CD14-positive monocyte (primary cell): ENCODE measurements around the gene TGDS. TPM values are rescaled to one million over a fixed set of nuclear protein-coding genes. Genes with fewer than 3 reads are reported as not detected.

Experiments used
- DNase-seq, 3 donors: peaks; one replicate each; pipeline ENCODE4 v3.0.0-alpha.2; 2011 to 2022
- H2AFZ ChIP-seq: 2 replicates; pipeline ENCODE4 v1.6.0; 2012; ENCODE audit warnings: mild to moderate bottlenecking, low read depth, low read length, inconsistent platforms; ENCODE audit not compliant: insufficient read depth, poor library complexity, severe bottlenecking
- H3K27ac ChIP-seq, 2 donors: 1 replicate in 1 of 2; 2 replicates in 1 of 2; pipeline ENCODE4 v1.5.1; 2012 to 2013; ENCODE audit warnings: low read length in 2 of 2, control low read depth in 1 of 2, inconsistent platforms in 1 of 2, low read depth in 1 of 2, mild to moderate bottlenecking in 1 of 2
- H3K27me3 ChIP-seq, 2 donors: one replicate each; pipeline versions ENCODE4 v1.6.0 to v1.6.1; 2011 to 2013; ENCODE audit warnings: low read length in 2 of 2; ENCODE audit not compliant: control insufficient read depth in 2 of 2, insufficient read depth in 2 of 2
- H3K36me3 ChIP-seq, 2 donors: replicated peaks in 1 of 2; 1 replicate in 1 of 2; 2 replicates in 1 of 2; pipeline versions ENCODE4 v1.5.1 to v1.6.1; 2012 to 2013; ENCODE audit warnings: low read length in 2 of 2, control low read depth in 1 of 2, inconsistent platforms in 1 of 2, mild to moderate bottlenecking in 1 of 2; ENCODE audit not compliant: insufficient read depth in 2 of 2, control insufficient read depth in 1 of 2
- H3K4me1 ChIP-seq, 2 donors: 1 replicate in 1 of 2; 2 replicates in 1 of 2; pipeline versions ENCODE4 v1.5.1 to v1.6.1; 2012 to 2013; ENCODE audit warnings: low read length in 2 of 2, control low read depth in 1 of 2, inconsistent platforms in 1 of 2, mild to moderate bottlenecking in 1 of 2, moderate library complexity in 1 of 2; ENCODE audit not compliant: insufficient read depth in 2 of 2, control insufficient read depth in 1 of 2
- H3K4me2 ChIP-seq: replicated peaks from 2 replicates; pipeline ENCODE3; 2012; ENCODE audit warnings: low read length, moderate library complexity, mild to moderate bottlenecking; ENCODE audit not compliant: poor library complexity, severe bottlenecking; ENCODE audit errors: extremely low read depth
- H3K4me3 ChIP-seq, 3 experiments: fragments of 200-600 bp in 1 of 3; sonication (generic) in 1 of 3; replicated peaks in 1 of 3; 1 replicate in 2 of 3; 2 replicates in 1 of 3; pipeline ENCODE4 v1.5.1; 2011 to 2013; ENCODE audit warnings: low read length in 3 of 3, mild to moderate bottlenecking in 3 of 3, control low read depth in 2 of 3, low read depth in 2 of 3, inconsistent platforms in 1 of 3, moderate library complexity in 1 of 3
- H3K79me2 ChIP-seq: 2 replicates; pipeline ENCODE4 v1.6.0; 2012; ENCODE audit warnings: mild to moderate bottlenecking, control low read depth, inconsistent platforms, low read length, moderate library complexity; ENCODE audit not compliant: insufficient read depth
- H3K9ac ChIP-seq: 2 replicates; pipeline ENCODE4 v1.6.0; 2017; ENCODE audit warnings: low read length, mild to moderate bottlenecking; ENCODE audit not compliant: insufficient read depth, poor library complexity, severe bottlenecking
- H3K9me3 ChIP-seq, 2 donors: replicated peaks in 1 of 2; 1 replicate in 1 of 2; 2 replicates in 1 of 2; pipeline versions ENCODE4 v1.5.1 to v1.6.1; 2012 to 2013; ENCODE audit warnings: low read length in 2 of 2, control low read depth in 1 of 2; ENCODE audit not compliant: control insufficient read depth in 1 of 2, insufficient read depth in 1 of 2
- H4K20me1 ChIP-seq: 2 replicates; pipeline ENCODE4 v1.6.0; 2012; ENCODE audit warnings: mild to moderate bottlenecking, low read length, control low read depth, moderate library complexity; ENCODE audit not compliant: insufficient read depth
- H3K27ac Mint-ChIP-seq, 7 donors: one replicate each; pipeline ENCODE4 v1.8.0; 2020; ENCODE audit warnings: mild to moderate bottlenecking in 7 of 7, mixed read lengths in 7 of 7, moderate library complexity in 6 of 7, inconsistent platforms in 2 of 7
- H3K27me3 Mint-ChIP-seq, 3 donors: one replicate each; pipeline ENCODE4 v1.8.0; 2021 to 2022; ENCODE audit warnings: low read depth in 3 of 3, mild to moderate bottlenecking in 3 of 3, mixed read lengths in 3 of 3, moderate library complexity in 3 of 3, inconsistent platforms in 1 of 3
- H3K36me3 Mint-ChIP-seq, 2 donors: one replicate each; pipeline ENCODE4 v1.8.0; 2020; ENCODE audit warnings: mixed read lengths in 2 of 2, inconsistent platforms in 1 of 2, mild to moderate bottlenecking in 1 of 2
- H3K4me1 Mint-ChIP-seq: one replicate; pipeline ENCODE4 v1.8.0; 2020; ENCODE audit warnings: mild to moderate bottlenecking, mixed read lengths
- H3K4me3 Mint-ChIP-seq, 2 donors: one replicate each; pipeline ENCODE4 v1.8.0; 2020; ENCODE audit warnings: mild to moderate bottlenecking in 2 of 2, mixed read lengths in 2 of 2, moderate library complexity in 1 of 2
- H3K9me3 Mint-ChIP-seq, 7 donors: one replicate each; pipeline ENCODE4 v1.8.0; 2020 to 2022; ENCODE audit warnings: mixed read lengths in 7 of 7, mild to moderate bottlenecking in 6 of 7, moderate library complexity in 6 of 7, inconsistent platforms in 2 of 7
- CTCF ChIP-seq: fragments of 200-600 bp; IDR thresholded peaks from one replicate; pipeline ENCODE4 v1.8.0; 2022; ENCODE audit warnings: antibody characterized with exemption, mild to moderate bottlenecking
- WGBS: methylation state at CpG from one replicate; pipeline ENCODE4 v1.1.5; 2013; ENCODE audit warnings: missing lambda C conversion rate; ENCODE audit not compliant: insufficient coverage; 5-methylcytosine and 5-hydroxymethylcytosine counted together
- intact Hi-C, 2 donors: fragments of 100-400 bp; cut with micrococcal nuclease; formaldehyde crosslinking; loops; one replicate each; pipeline versions ENCODE4 v1.15.0 to v1.15.1; 2023
- polyA plus RNA-seq, 3 donors: library from polyadenylated mRNA; depleted of rRNA in 1 of 3; unstranded in 2 of 3; stranded (reverse) in 1 of 3; fragments of 300-500 nt in 2 of 3; fragments of >200 nt in 1 of 3; fragmentation: Illumina TruSeq in 2 of 3; gene quantifications; 1 replicate in 2 of 3; 2 replicates in 1 of 3; pipeline ENCODE4 v1.2.3, GENCODE V29; 2012 to 2021

Gene TGDS
- polyA plus RNA-seq, 3 donors: 5.2 to 6.8 (median 5.6) TPM

DNA sequence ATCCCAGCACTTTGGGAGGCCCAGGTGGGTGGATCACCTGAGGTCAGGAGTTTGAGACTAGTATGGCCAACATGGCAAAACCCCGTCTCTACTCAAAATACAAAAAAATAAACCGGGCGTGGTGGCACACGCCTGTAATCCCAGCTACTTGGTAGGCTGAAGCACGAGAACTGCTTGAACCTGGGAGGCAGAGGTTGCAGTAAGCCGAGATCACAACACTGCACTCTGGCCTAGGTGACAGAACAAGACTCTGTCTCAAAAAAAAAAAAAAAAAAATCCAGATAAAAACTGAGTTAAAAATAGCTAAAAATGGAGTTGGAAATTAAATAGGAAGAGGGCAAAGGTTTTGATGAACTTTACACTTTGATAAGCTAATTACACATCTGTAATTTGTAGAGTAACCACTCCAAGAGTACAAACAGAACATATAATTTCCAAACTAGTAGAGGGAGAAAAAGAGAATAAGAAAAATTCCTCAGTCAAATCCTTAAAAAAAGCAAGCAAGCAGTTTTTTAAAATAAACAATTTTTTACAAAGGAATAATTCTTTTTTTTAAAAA, 10.3 kb downstream of the TGDS start:
- Histone ChIP-seq H3K4me3 (no peak overlapping the region), H3K27me3 (no peaks in the 10 kb centered on the region), H2AFZ (no peak overlapping the region), H3K79me2 (no peaks in the 10 kb centered on the region), H3K9ac (no peak overlapping the region), H4K20me1 (no peaks in the 10 kb centered on the region), H3K4me1 (no peaks in the 10 kb centered on the region), H3K4me2 (no peak overlapping the region), H3K27ac (no peak overlapping the region), H3K36me3 (peaks cover 48 to 89% of the 10 kb centered on the region in 2 donors), H3K9me3 (no peaks in the 10 kb centered on the region)
- Mint-ChIP-seq H3K9me3 (peaks cover 0 to 1% (median 0%) of the 10 kb centered on the region in 7 donors), H3K4me3 (no peak overlapping the region), H3K27ac (no peak overlapping the region), H3K36me3 (peaks cover 60 to 77% of the 10 kb centered on the region in 2 donors), H3K27me3 (no peaks in the 10 kb centered on the region), H3K4me1 (no peaks in the 10 kb centered on the region)
- intact Hi-C loops: no loop called here
- WGBS: no CpG with 5 or more reads among the region's 6 CpGs
- no peak for DNase-seq
- no peak for TF ChIP-seq CTCF

GRCh38 chr13:94583926-94584325, 12.0 kb downstream of the TGDS start:
- H3K4me3 ChIP-seq: no peak overlapping the region
- H3K27ac ChIP-seq: no peak overlapping the region
- H2AFZ ChIP-seq: no peak overlapping the region
- no peaks in the 10 kb centered on the region for H3K4me1 Mint-ChIP-seq
- no peak for TF ChIP-seq CTCF
- peaks cover 59 to 93% of the 10 kb centered on the region in 2 donors for H3K36me3 ChIP-seq
- no peaks in the 10 kb centered on the region for H3K4me1 ChIP-seq
- H3K27me3 ChIP-seq: no peaks in the 10 kb centered on the region
- no peak overlapping the region for H3K9ac ChIP-seq
- no peak overlapping the region for H3K4me3 Mint-ChIP-seq
- no peaks in the 10 kb centered on the region for H3K9me3 ChIP-seq
- peaks cover 62 to 77% of the 10 kb centered on the region in 2 donors for H3K36me3 Mint-ChIP-seq
- no peaks in the 10 kb centered on the region for H3K79me2 ChIP-seq
- no peaks in the 10 kb centered on the region for H3K27me3 Mint-ChIP-seq
- H3K27ac Mint-ChIP-seq: no peak overlapping the region
- peaks cover 0 to 1% (median 0%) of the 10 kb centered on the region in 7 donors for H3K9me3 Mint-ChIP-seq
- no peak for DNase-seq
- intact Hi-C loops: no loop called here
- no peaks in the 10 kb centered on the region for H4K20me1 ChIP-seq
- WGBS: no CpG with 5 or more reads among the region's 1 CpG
- no peak overlapping the region for H3K4me2 ChIP-seq
